Measurements from ENCODE around the gene KRTAP4-3. TPM values are rescaled to one million over a fixed set of nuclear protein-coding genes. Genes with fewer than 3 reads are reported as not detected.

KRTAP4-3 gene
- total and polyA plus RNA-seq, 5 donors from 2014 or later = not detected

Other genes starting within 250 kb of the KRTAP4-3 start
Only the 30 nearest of the 40 such genes appear.
- not detected for gene KRTAP1-5, start 141.0 kb downstream of the KRTAP4-3 start, total RNA-seq
- gene KRTAP1-5, start 141.0 kb downstream of the KRTAP4-3 start, polyA plus RNA-seq = not detected
- not detected for gene KRTAP1-4, start 138.0 kb downstream of the KRTAP4-3 start, total RNA-seq
- not detected for gene KRTAP1-4, start 138.0 kb downstream of the KRTAP4-3 start, polyA plus RNA-seq
- not detected for gene KRTAP1-3, start 133.3 kb downstream of the KRTAP4-3 start, total RNA-seq
- gene KRTAP1-3, start 133.3 kb downstream of the KRTAP4-3 start, polyA plus RNA-seq = not detected
- gene KRTAP1-1, start 126.8 kb downstream of the KRTAP4-3 start, total RNA-seq = not detected
- gene KRTAP1-1, start 126.8 kb downstream of the KRTAP4-3 start, polyA plus RNA-seq = not detected
- gene KRTAP2-1, start 120.9 kb downstream of the KRTAP4-3 start, total RNA-seq = not detected
- not detected for gene KRTAP2-1, start 120.9 kb downstream of the KRTAP4-3 start, polyA plus RNA-seq
- not detected for gene KRTAP2-2, start 113.0 kb downstream of the KRTAP4-3 start, total RNA-seq
- gene KRTAP2-2, start 113.0 kb downstream of the KRTAP4-3 start, polyA plus RNA-seq = not detected
- not detected for gene KRTAP2-3, start 108.1 kb downstream of the KRTAP4-3 start, total RNA-seq
- gene KRTAP2-3, start 108.1 kb downstream of the KRTAP4-3 start, polyA plus RNA-seq = not detected
- gene KRTAP2-4, start 102.3 kb downstream of the KRTAP4-3 start, total RNA-seq = not detected
- not detected for gene KRTAP2-4, start 102.3 kb downstream of the KRTAP4-3 start, polyA plus RNA-seq
- not detected for gene KRTAP4-7, start 84.1 kb downstream of the KRTAP4-3 start, total RNA-seq
- not detected for gene KRTAP4-7, start 84.1 kb downstream of the KRTAP4-3 start, polyA plus RNA-seq
- not detected for gene KRTAP4-8, start 70.1 kb downstream of the KRTAP4-3 start, total RNA-seq
- not detected for gene KRTAP4-8, start 70.1 kb downstream of the KRTAP4-3 start, polyA plus RNA-seq
- gene KRTAP4-16, start 66.0 kb downstream of the KRTAP4-3 start, total RNA-seq = not detected
- not detected for gene KRTAP4-16, start 66.0 kb downstream of the KRTAP4-3 start, polyA plus RNA-seq
- not detected for gene KRTAP4-9, start 62.8 kb downstream of the KRTAP4-3 start, total RNA-seq
- not detected for gene KRTAP4-9, start 62.8 kb downstream of the KRTAP4-3 start, polyA plus RNA-seq
- gene KRTAP4-11, start 49.8 kb downstream of the KRTAP4-3 start, total RNA-seq = not detected
- not detected for gene KRTAP4-11, start 49.8 kb downstream of the KRTAP4-3 start, polyA plus RNA-seq
- gene KRTAP4-12, start 44.0 kb downstream of the KRTAP4-3 start, total RNA-seq = not detected
- not detected for gene KRTAP4-12, start 44.0 kb downstream of the KRTAP4-3 start, polyA plus RNA-seq
- not detected for gene KRTAP4-6, start 27.7 kb downstream of the KRTAP4-3 start, total RNA-seq
- not detected for gene KRTAP4-6, start 27.7 kb downstream of the KRTAP4-3 start, polyA plus RNA-seq
- not detected for gene KRTAP4-5, start 18.4 kb downstream of the KRTAP4-3 start, total RNA-seq
- not detected for gene KRTAP4-5, start 18.4 kb downstream of the KRTAP4-3 start, polyA plus RNA-seq
- not detected for gene KRTAP4-4, start 7.5 kb downstream of the KRTAP4-3 start, total RNA-seq
- gene KRTAP4-4, start 7.5 kb downstream of the KRTAP4-3 start, polyA plus RNA-seq = not detected
- not detected for gene KRTAP4-2, start 10.0 kb upstream of the KRTAP4-3 start, total RNA-seq
- gene KRTAP4-2, start 10.0 kb upstream of the KRTAP4-3 start, polyA plus RNA-seq = not detected
- not detected for gene KRTAP4-1, start 16.7 kb upstream of the KRTAP4-3 start, total RNA-seq
- gene KRTAP4-1, start 16.7 kb upstream of the KRTAP4-3 start, polyA plus RNA-seq = not detected
- gene KRTAP9-1, start 21.7 kb upstream of the KRTAP4-3 start, total RNA-seq = not detected
- gene KRTAP9-1, start 21.7 kb upstream of the KRTAP4-3 start, polyA plus RNA-seq = not detected
- gene KRTAP9-2, start 58.4 kb upstream of the KRTAP4-3 start, total RNA-seq = not detected
- not detected for gene KRTAP9-2, start 58.4 kb upstream of the KRTAP4-3 start, polyA plus RNA-seq
- gene KRTAP9-3, start 64.2 kb upstream of the KRTAP4-3 start, total RNA-seq = not detected
- gene KRTAP9-3, start 64.2 kb upstream of the KRTAP4-3 start, polyA plus RNA-seq = not detected
- not detected for gene KRTAP9-8, start 69.8 kb upstream of the KRTAP4-3 start, total RNA-seq
- gene KRTAP9-8, start 69.8 kb upstream of the KRTAP4-3 start, polyA plus RNA-seq = not detected
- gene KRTAP9-4, start 81.5 kb upstream of the KRTAP4-3 start, total RNA-seq = not detected
- not detected for gene KRTAP9-4, start 81.5 kb upstream of the KRTAP4-3 start, polyA plus RNA-seq
- gene KRTAP9-9, start 87.2 kb upstream of the KRTAP4-3 start, total RNA-seq = not detected
- not detected for gene KRTAP9-9, start 87.2 kb upstream of the KRTAP4-3 start, polyA plus RNA-seq
- gene KRTAP9-6, start 97.2 kb upstream of the KRTAP4-3 start, total RNA-seq = not detected
- gene KRTAP9-6, start 97.2 kb upstream of the KRTAP4-3 start, polyA plus RNA-seq = not detected
- gene KRTAP9-7, start 107.5 kb upstream of the KRTAP4-3 start, total RNA-seq = not detected
- gene KRTAP9-7, start 107.5 kb upstream of the KRTAP4-3 start, polyA plus RNA-seq = not detected
- not detected for gene KRTAP29-1, start 134.6 kb upstream of the KRTAP4-3 start, total RNA-seq
- under 1 TPM in 1 of 4 donors, not detected in 3; 0.63 TPM for gene KRTAP29-1, start 134.6 kb upstream of the KRTAP4-3 start, polyA plus RNA-seq
- 0.42 TPM for gene KRTAP16-1, start 141.1 kb upstream of the KRTAP4-3 start, total RNA-seq
- under 1 TPM in 1 of 4 donors, not detected in 3; 0.17 TPM for gene KRTAP16-1, start 141.1 kb upstream of the KRTAP4-3 start, polyA plus RNA-seq
- not detected for gene KRTAP17-1, start 147.5 kb upstream of the KRTAP4-3 start, total RNA-seq
- gene KRTAP17-1, start 147.5 kb upstream of the KRTAP4-3 start, polyA plus RNA-seq = not detected

All from CD4-positive, CD25-positive, alpha-beta regulatory T cell (primary cell).